ENCODE data around the gene PTPRM.
A peak's percentile ranks its signal among the peaks of the same experiment; 100 is the strongest.

Gene PTPRM

GRCh38 chr18:7682321-7682720, 115.2 kb downstream of the PTPRM start:
- no peak for DNase-seq (ENCODE audit: low read depth)
- TF ChIP-seq, protein P1, sequence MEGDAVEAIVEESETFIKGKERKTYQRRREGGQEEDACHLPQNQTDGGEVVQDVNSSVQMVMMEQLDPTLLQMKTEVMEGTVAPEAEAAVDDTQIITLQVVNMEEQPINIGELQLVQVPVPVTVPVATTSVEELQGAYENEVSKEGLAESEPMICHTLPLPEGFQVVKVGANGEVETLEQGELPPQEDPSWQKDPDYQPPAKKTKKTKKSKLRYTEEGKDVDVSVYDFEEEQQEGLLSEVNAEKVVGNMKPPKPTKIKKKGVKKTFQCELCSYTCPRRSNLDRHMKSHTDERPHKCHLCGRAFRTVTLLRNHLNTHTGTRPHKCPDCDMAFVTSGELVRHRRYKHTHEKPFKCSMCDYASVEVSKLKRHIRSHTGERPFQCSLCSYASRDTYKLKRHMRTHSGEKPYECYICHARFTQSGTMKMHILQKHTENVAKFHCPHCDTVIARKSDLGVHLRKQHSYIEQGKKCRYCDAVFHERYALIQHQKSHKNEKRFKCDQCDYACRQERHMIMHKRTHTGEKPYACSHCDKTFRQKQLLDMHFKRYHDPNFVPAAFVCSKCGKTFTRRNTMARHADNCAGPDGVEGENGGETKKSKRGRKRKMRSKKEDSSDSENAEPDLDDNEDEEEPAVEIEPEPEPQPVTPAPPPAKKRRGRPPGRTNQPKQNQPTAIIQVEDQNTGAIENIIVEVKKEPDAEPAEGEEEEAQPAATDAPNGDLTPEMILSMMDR (conservative IDR thresholded peaks at IDR 0.05; ENCODE audit: low read depth, low read length), result no peak
- H3K4me3 ChIP-seq (ENCODE audit: low read depth, low read length), result no peak overlapping the region

DNA sequence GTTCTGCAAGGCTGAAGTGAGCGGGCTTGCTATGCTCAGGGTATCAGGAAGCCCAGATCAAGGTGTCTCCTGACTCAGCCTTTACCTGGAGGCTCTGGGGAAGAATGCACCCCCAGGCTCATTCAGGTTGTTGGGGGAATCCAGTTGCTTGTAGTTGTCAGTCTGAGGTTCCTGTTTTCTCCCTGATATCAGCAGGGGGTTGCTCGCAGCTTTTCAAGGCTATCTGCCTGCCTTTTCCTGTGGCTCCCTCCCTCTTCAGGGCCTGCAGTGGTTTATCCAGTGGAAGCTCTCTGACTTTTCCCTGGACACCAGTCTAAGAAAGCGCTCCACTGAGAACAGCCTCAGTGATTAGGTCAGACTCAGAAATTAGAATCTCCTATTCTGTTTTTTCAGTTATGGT, 116.6 kb downstream of the PTPRM start:
- TF ChIP-seq, protein P1 (conservative IDR thresholded peaks at IDR 0.05; ENCODE audit: low read depth, low read length), result no peak
- DNase-seq (ENCODE audit: low read depth), result no peak
- H3K4me3 ChIP-seq (ENCODE audit: low read depth, low read length), result no peak overlapping the region

DNA sequence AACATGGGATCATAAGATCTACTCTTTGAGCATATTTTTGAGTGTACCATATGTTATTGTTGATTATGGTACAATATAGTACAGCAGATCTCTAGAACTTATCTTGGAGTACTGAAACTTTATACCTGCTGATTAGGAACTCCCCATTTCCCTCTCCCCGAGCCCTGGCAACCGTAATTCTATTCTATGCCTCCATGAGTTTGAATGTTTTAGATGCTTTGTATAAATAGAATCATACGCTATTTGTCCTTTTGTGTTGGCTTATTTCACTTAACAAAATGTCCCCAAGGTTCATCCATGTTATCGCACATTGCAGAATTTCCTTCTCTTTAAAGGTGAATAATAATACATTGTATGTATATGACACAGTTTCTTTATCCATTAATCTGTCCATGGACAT, 117.2 kb downstream of the PTPRM start:
- no peak overlapping the region for H3K4me3 ChIP-seq (ENCODE audit: low read depth, low read length)
- TF ChIP-seq, protein P1 (conservative IDR thresholded peaks at IDR 0.05; ENCODE audit: low read depth, low read length), result no peak
- DNase-seq (ENCODE audit: low read depth), result no peak

DNA sequence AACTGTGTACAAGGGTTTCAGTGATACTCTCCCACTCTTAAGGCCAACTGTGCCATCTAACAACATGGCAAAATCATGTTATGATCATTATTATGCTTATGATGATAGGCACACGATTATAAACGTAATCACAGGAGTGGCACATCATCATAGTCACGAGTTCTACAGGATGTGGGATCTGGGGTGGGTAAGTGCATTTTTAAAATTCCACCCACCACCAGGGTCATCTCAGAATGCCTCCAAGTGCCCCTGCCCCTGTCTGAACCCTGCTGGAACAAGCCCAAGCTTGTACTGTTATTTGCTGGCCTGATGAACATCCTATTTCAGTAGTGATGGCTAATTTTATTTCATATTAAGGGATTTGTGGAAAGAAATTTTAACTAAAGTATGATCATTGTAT, 117.8 kb downstream of the PTPRM start:
- TF ChIP-seq, protein P1 (conservative IDR thresholded peaks at IDR 0.05; ENCODE audit: low read depth, low read length), result no peak
- H3K4me3 ChIP-seq (ENCODE audit: low read depth, low read length), result no peak overlapping the region
- DNase-seq (ENCODE audit: low read depth), result peak; percentile 31

DNA sequence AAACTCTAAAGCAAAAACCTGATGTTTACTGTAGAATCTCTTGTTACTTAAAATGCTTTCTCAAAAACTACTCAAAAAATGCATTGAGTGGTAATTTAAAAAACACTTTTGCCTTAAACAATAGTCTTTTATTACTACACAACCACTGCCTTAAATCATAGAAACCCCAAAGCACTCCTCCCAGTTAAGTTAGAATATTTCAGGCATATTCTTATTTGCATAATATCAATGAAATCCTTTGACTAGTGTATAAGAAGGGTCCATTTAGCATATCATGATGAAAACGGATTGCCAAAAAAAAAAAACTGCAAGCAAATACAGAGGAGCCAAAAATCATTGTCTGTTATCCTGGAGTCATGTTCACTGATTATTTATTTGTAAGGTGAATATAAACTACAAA, 119.2 kb downstream of the PTPRM start:
- H3K4me3 ChIP-seq (ENCODE audit: low read depth, low read length), result no peak overlapping the region
- no peak for DNase-seq (ENCODE audit: low read depth)
- TF ChIP-seq, protein P1 (conservative IDR thresholded peaks at IDR 0.05; ENCODE audit: low read depth, low read length), result no peak

GRCh38 chr18:7688580-7688979, 121.5 kb downstream of the PTPRM start:
- DNase-seq (ENCODE audit: low read depth), result no peak
- H3K4me3 ChIP-seq (ENCODE audit: low read depth, low read length), result no peak overlapping the region
- TF ChIP-seq, protein P1 (conservative IDR thresholded peaks at IDR 0.05; ENCODE audit: low read depth, low read length), result no peak

DNA sequence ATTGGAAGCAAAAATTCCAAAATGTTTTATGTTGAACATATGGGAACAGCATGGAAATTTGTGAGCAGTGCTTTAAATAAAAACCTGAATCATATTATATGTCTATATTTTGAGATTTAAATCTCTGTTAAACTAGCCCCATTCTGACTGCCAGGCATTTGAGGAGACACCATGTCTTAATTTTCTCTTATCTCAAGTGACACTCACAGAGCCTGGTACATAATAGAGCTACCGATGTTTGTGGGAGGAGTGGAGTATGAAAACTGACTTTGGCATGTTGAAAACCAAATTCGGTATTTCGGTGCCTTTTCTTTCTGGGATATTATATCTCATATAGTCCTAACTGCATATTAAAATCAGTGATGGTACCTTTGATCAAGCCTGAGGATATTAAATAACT, 124.1 kb downstream of the PTPRM start:
- no peak for DNase-seq (ENCODE audit: low read depth)
- H3K4me3 ChIP-seq (ENCODE audit: low read depth, low read length), result no peak overlapping the region
- TF ChIP-seq, protein P1 (conservative IDR thresholded peaks at IDR 0.05; ENCODE audit: low read depth, low read length), result no peak

Data from choroid plexus epithelial cell (primary cell).